Occipital lobe (tissue), 2 donors: Measurements from ENCODE around the gene MLXIP. TPM values are rescaled to one million over a fixed set of nuclear protein-coding genes. Genes with fewer than 3 reads are reported as not detected.

Source experiments
- DNase-seq: peaks from one replicate; lab custom pipeline; 2025; lab: John Stamatoyannopoulos, UW
- total RNA-seq: library from RNA; depleted of rRNA; stranded (reverse); fragments of >200 nt; gene quantifications from one replicate; pipeline ENCODE4 v1.2.3, GENCODE V29; 2014

Gene MLXIP
- total RNA-seq, 1 donor from 2014 or later = 7.6 TPM

GRCh38 chr12:122182887-122183587 is 104.5 kb downstream of the MLXIP start, which contains the start of gene LRRC43:
Gene LRRC43, plus strand, starts transcription at chr12:122183123. Its CDS starts 22 bp downstream, at chr12:122183145.
- no peak for DNase-seq

GRCh38 chr12:122183588-122183940 is 105.0 kb downstream of the MLXIP start:
- no peak for DNase-seq

- no peak for DNase-seq
Observed at GRCh38 chr12:122184517-122184916, 106.0 kb downstream of the MLXIP start.

GRCh38 chr12:122185079-122185478 is 106.5 kb downstream of the MLXIP start:
- no peak for DNase-seq

GRCh38 chr12:122185494-122186082 is 107.0 kb downstream of the MLXIP start:
- no peak for DNase-seq

- DNase-seq = no peak
Observed at GRCh38 chr12:122187466-122187865, 108.9 kb downstream of the MLXIP start.

- DNase-seq = no peak
Observed at GRCh38 chr12:122189626-122190475, 111.3 kb downstream of the MLXIP start.

- DNase-seq = no peak
Observed at GRCh38 chr12:122190842-122191668, 112.5 kb downstream of the MLXIP start.

GRCh38 chr12:122192441-122192840 is 113.9 kb downstream of the MLXIP start:
- no peak for DNase-seq

GRCh38 chr12:122194804-122195203 is 116.2 kb downstream of the MLXIP start:
- DNase-seq = no peak

GRCh38 chr12:122195405-122195804 is 116.8 kb downstream of the MLXIP start:
- no peak for DNase-seq

Other genes with a start within 250 kb of the MLXIP start
- not detected for gene HPD, start 219.9 kb upstream of the MLXIP start, total RNA-seq
- 19.8 TPM for gene PSMD9, start 190.0 kb upstream of the MLXIP start, total RNA-seq
- 9.5 TPM for gene CFAP251, start 160.2 kb upstream of the MLXIP start, total RNA-seq
- 103 TPM for gene BCL7A, start 56.9 kb upstream of the MLXIP start, total RNA-seq
- gene IL31, start 95.5 kb downstream of the MLXIP start, total RNA-seq = not detected
- 1.2 TPM for gene LRRC43, start 104.4 kb downstream of the MLXIP start, total RNA-seq
- 7.2 TPM for gene B3GNT4, start 125.0 kb downstream of the MLXIP start, total RNA-seq
- 35.7 TPM for gene DIABLO, start 147.3 kb downstream of the MLXIP start, total RNA-seq
- 27.1 TPM for gene VPS33A, start 187.7 kb downstream of the MLXIP start, total RNA-seq